GM21381 (cell line): ENCODE measurements around the gene GPATCH4.
"Not testable (repeated sequence)": the region's sequence is repeated elsewhere in the genome, so short reads cannot be mapped to it uniquely, and the experiment has no call there.

Experiments used
- ATAC-seq: cut with Tn5 transposase; IDR thresholded peaks from one replicate; pipeline ENCODE4 v1.9.1; 2021; ENCODE audit warnings: mild to moderate bottlenecking, moderate library complexity; ENCODE audit not compliant: unreplicated experiment

The GPATCH4 gene

DNA sequence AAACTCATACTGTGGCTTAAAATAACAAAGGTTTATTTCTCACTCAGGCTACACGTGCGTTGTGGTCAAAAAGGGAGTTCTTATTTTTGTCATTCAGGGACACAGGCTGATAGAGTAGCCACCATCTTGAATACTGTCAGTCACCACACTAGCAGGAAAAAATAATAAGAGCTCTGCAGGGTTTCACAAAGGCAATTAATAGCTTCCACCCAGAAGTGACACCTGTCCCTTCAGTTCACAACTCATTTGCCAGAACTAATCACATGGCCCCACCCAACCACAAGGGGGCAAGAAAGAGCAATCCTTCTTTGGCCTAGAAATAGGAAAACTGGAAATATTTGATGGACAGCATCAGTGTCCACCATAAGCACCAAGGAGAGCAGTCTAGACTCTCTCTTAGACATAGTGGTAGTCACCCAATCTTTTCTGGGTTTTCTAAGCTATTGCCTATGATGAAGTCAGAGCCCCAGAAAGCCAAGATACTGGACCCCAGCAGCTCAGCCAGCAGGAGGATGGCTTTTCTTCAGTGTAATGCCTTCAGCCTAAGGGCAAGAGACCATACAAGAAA, 26.1 kb upstream of the GPATCH4 start:
- no peak for ATAC-seq

DNA sequence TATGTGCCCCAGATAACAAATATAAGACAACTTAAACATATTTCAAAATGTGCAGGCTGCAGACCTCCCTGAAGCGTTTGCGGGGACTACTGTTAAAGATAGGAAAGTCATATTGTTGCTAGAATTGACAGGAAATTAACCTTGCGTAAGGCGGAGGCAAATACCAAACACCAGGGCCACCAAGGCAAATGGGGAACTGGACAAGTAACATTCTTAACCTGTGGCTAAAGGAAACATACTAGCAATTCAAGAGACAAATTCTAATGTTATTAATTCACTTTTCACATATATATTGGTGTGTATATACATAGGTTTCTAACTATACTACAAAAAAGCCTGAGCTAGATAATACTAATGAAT, 24.8 kb upstream of the GPATCH4 start:
- no peak for ATAC-seq

DNA sequence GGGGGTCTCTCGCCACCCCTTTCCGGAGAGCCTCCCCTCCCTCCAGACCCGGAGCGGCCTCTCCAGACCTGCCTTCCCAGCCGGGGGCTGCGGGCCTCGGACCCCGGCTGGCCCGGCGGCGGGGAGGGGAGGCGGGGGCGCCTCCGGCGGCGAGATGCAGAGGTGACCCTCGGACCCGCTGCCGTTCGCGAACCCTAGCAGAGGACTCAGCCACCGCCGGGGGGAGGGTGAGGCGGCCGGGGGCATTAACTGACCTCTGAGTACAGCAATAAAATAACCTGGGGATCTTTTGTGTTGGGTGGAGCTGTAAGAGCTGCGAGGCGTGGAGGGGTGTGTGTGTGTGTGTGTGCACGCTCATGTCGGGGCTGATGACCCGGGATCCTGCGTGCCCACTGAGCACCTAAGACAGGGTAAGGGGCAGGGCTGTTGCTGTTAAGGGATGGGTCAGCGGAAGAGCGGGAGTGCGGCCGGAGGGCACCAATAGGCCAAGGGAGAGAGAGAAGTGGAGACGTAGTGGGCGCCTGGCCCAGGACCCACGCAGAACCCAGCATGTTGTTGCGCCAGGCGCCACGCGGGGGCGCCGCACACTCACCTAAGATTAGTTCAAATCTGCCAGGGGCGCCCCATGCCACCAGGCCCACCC, 24.3 kb upstream of the GPATCH4 start:
- ATAC-seq, result no peak

DNA sequence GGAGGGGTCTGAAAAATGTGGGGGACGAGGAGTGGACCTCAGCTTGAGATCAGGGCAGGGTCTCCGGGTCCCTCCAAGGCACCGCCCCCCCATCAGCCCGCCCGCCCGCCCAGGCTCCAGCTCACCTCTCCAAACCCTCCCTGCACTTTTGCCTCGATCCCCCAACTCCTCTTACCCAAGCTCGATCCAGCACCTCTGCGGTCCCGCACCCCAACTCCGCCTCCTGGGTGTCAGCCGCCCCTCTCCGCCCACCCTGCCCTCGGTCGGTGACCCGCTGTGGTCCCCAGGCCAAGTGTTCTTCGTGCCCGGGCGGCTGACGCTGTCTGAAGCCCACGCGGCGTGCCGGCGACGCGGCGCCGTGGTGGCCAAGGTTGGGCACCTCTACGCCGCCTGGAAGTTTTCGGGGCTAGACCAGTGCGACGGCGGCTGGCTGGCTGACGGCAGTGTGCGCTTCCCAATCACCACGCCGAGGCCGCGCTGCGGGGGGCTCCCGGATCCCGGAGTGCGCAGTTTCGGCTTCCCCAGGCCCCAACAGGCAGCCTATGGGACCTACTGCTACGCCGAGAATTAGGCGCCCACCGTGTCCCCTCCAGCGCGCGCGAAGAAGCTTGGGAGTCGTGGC, 23.6 kb upstream of the GPATCH4 start:
- ATAC-seq, result no peak

DNA sequence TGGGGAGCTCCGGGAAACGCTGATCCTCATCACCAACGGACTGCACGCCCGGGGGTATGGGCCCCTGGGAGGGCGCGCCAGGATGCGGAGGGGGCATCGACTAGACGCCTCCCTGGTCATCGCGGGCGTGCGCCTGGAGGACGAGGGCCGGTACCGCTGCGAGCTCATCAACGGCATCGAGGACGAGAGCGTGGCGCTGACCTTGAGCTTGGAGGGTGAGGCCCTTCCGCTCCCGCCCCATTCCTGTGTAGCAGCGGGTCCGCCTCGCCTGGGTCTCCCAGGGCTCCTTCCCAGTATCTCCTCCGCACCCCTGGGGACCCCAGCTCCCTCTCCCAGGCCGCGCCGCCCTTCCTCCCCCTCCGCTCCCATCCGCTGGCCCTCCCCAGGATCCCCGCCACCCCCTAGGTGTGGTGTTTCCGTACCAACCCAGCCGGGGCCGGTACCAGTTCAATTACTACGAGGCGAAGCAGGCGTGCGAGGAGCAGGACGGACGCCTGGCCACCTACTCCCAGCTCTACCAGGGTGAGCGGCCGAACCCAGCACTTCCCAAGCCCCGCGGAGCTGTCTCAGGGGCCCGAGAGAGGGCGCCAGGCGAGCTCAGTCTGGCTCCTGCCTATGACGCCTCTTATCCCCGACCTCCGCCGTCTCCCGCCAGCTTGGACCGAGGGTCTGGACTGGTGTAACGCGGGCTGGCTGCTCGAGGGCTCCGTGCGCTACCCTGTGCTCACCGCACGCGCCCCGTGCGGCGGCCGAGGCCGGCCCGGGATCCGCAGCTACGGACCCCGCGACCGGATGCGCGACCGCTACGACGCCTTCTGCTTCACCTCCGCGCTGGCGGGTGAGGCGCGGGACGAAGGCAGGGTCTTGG, 22.9 kb upstream of the GPATCH4 start:
- no peak for ATAC-seq

DNA sequence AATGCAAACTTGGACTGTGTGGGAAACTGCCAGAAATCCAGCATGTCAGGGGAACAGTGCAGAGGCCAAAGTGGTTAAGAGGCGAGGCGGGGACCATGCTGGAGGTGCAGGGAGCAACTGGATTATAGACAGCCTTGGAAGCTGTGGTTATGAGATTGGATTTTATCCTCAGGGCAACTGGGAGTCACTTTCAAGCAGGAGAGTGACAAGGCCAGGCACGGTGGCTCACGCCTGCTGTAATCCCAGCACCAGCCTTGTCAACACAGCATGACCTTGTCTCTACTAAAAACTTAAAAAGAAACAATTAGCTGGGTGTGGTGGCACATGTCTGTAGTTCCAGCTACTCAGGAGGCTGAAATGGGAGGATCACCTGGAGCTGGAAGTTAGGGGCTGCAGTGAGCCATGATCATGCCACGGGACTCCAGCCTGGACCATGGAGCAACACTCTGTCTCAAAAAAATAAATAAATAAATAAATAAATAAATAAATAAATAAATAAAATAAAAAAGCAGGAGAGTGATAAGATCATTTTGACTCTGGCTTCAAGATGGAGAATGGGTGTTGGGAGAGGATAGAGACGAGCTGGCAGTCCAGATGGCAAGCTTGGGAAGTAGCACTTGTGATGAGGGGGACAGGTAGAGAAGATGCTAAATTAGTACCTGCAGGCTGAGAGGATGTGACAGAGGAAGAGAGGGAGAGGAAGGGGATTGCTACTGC, 21.5 kb upstream of the GPATCH4 start:
- no peak for ATAC-seq

DNA sequence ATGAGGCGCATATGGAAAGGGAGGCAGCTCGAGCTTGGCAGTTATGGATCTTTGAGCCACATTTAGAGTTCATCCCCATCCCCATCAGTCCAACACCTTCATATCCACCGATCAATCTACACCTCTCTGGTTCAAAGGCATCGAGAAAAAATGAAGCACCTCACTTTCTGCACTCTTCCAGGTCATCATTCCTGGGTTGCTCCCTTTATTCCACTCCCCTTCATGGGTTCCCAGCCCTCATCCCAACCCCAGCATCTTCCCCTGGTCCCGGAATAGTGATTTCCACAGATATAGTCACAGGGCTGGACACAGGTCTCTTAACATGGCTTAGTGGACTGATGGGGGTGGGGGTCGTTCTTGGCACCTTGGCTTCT, 18.3 kb upstream of the GPATCH4 start:
- no peak for ATAC-seq

DNA sequence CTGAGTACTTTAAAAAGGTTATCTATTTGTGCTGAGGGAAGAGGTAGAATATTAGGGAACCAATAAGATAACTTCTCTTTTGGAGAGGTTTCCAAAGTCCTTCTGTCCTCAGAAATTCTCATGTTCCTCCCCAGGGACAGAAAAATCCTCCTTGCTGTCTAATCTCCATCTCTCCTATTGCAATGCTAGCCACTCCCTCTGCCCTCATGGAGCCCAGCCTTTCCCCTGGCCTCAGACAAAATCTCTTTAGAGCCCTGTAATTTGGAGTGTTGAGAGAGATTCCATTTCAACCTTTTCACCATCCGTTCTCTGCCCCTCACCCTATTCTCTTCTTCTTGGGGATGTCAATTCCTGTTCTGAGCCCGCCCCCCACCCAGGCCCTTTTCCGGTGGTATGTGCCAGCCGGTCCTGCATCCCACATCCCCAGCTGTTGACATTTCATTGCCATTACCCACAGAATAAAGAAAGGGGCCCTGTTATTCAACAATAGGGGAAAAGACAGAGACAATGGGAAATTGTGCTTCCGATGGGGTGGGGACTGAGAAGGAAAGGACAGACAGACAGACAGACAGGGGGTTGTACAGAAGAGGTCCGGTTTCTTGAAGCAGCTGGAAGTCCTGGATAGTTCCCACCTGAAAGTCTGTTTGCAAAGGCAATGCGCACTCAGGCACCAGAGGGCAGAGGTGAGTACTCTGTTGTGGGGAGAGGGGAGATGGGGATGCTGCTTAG, 17.7 kb upstream of the GPATCH4 start, which contains the start of gene HAPLN2:
Gene HAPLN2, plus strand, starts transcription at position 563 of the 729 bp plus-strand sequence. CDS start 4,076 bp downstream, outside the sequence.
- ATAC-seq, result no peak

DNA sequence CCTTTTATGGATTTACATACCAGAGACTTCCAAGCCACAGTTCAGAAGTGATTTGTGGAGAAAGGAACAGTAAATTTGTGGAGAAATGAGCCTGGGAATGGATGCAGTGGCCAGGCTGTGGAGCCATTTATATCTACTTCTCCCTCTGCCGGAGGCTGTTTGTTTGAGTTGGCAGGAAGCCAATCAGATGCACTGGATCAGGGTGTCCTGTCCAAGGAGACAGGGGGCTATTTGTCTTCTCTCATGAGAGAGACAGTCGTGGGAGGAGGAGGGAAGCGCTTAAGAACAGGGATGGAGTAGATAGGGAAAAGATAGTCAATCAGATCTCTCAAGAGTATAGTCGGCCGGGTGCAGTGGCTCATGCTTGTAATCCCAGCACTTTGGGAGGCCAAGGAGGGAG, 15.2 kb upstream of the GPATCH4 start:
- ATAC-seq, result no peak

DNA sequence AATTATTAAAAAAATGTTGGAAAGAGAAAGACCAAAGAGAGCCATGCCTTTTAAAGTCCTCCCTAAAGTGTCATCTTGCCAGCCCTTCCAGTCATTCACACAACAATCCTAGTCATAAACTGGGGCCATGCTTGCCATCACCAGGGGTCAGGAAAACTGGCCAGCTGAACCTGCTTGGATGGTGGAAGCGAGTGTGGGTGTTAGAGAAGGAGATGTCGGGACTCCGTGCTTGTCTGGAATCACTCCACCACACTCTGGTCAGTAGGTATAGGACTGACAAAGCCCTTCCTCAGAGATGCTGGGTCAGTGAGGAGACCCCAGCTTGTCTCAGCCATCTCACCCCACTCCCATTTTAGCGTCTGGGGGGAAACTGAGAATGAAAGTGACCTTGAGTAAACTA, 14.7 kb upstream of the GPATCH4 start:
- no peak for ATAC-seq

DNA sequence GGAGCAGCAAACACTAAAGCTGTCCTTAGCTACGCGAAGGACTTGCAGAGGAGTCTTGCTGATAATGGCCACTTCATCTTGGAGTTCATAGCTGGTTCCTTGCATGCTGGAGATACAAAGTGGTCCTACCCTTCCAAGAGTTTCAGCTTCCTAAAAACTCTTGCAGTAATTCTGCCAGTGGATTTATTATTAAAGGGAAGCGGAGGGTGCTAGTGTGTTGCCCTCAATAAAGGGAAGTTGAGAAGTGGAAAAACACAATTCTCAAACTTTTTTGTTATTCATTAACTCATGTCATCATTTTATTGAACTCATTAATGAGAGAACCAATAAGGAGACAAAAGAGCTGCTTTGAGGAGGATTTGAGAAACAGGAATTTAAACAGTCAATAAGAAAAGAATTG, 11.4 kb upstream of the GPATCH4 start:
- ATAC-seq, result no peak

DNA sequence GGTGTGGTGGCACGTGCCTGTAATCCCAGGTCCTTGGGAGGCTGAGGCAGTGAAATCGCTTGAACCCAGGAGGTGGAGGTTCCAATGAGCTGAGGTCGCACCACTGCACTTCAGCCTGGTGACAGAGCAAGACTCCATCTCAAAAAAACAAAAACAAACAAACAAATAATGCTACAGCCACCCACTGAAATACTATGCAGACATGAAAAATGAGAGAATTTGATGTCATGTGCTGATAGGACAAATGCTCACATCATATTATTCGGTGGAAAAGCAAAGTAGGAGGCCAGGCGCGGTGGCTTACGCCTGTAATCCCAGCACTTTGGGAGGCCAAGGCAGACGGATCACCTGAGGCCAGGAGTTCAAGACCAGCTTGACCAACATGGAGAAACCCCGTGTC, 8.8 kb upstream of the GPATCH4 start:
- not testable (repeated sequence) for ATAC-seq

DNA sequence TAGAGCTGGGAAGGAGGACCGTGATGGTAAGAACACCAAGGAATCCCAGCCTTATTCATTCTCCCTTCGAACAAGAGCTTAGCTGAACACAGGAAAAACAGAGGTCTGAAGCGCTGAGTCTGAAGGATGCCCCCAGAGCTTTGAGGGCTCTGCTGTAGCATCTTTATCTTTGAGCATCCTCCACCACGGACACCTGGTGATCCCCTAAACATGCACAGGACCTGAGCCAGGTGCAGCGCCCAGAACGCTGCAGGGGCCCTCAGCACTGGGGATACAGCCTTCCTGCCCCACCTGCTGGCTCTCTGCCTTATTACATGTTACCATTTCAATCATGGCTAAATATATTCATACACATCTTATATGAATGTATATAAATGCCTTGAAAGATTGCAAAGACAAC, 7.7 kb upstream of the GPATCH4 start:
- no peak for ATAC-seq

DNA sequence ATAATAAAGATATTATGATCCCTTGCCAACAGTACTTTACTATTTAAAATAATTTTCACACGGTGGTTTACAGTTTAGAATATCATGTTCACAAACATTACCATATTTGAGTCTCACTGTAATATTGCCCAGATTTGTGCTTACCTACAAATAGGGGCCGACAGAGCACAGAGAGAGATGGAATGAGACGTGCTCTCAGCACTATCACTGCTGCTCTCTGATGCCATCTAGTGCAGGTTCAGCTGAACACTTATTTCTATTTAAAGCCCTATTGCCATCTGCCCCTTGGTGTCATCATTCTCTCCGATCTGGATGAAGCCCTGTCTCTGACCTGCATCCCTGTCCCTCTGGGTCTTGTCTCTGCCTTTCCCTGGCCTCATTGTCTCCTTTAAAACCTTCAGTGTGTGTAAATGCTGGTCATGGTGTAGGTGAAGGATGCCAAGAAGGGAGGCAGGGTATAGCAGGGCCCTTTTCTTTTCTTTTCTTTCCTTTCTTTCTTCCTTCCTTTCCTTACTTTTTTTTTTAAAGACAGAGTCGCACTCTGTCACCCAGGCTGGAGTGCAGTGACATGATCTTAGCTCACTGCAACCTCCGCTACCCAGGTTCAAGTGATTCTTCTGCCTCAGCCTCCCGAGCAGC, 6.9 kb upstream of the GPATCH4 start:
- no peak for ATAC-seq

DNA sequence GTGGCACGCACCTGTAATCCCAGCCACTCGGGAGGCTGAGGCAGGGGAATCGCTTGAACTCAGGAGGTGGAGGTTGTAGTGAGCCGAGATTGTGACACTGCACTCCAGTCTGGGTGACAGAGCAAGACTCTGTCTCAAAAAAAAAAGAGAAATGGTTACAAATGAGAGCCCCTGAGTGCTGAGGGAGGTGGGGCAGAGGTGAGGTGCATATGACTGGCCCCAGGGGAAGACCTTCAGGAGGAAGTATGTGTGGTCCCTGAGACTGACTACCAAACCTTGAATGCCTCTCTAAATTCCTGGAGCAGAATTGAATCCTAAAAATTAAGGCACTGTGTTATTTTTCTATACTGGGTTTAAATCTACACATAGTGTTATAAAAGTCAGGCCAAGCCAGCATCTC, 6.1 kb upstream of the GPATCH4 start:
- not testable (repeated sequence) for ATAC-seq

DNA sequence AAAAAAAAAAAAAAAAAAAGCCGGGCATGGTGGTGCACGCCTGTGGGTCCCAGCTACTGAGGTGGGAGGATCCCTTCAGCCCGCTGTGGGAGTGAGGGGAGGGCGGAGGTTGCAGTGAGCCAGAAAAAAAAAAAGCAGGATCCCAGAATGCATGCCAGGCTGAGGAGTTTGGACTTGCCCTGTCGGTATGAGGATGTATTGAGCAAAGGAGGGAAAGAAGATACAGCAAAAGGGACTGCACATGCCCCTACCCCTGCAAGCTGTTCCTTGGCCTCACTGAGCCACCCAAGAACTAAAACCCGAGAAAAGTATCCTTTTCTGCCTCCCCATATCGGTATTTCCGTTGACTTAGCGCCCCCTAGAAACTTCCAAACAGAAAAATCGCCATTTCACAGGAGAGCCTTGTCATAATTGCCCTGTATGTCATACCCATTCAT, 1.3 kb upstream of the GPATCH4 start:
- no peak for ATAC-seq

DNA sequence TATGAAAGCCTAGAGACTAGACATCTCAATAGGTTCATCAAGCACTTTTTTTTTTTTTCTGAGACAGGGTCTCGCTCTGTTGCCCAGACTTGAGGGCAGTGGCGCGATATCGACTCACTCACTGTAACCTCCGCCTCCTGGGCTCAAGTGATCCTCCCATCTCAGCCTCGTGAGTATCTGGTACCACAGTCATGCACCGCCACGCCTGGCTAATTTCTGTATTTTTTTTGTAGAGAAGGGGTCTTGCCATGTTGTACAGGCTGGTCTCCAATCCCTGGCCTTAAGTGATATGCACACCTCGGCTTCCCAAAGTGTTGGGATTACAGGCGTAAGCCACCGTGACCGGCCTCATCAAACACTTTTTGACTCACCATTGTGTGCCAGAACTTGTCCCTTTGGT, 613 bp upstream of the GPATCH4 start:
- peak; percentile 13 for ATAC-seq

DNA sequence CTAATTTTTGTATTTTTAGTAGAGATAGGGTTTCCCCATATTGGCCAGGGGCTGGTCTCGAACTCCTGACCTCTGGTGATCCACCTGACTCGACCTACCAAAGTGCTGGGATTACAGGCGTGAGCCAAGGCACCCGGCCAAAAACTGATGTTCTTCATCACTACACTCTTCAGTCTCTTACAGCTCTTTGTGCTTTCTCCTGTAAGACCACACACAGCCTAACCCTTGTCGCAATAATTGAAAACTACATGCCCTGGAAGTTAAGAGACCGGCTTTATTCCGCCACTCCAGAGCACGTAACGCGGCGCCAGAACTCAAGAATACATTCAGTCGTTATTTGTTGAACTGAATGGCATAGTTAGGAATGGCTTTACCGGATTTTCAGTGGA, 552 bp downstream of the GPATCH4 start:
- ATAC-seq, result no peak

DNA sequence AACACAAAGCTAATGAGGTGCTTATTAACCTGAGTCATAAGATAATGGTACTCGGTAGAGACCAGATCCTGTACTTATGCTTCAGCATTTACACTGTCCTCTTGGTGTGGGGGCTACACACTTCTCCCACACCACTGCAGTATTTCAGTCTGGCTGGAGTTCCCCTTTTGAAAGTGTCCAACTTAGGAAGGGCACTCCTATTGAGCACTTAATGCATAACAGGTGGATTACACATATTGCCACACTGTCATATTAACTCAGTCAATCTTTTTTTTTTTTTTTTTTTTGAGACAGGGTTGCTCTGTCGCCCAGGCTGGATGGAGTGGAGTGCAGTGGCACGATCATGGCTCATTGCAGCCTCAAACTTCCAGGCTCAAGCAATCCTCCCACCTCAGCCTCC, 1.5 kb downstream of the GPATCH4 start:
- ATAC-seq, result no peak
